GM19025 (cell line): ENCODE measurements around the gene KRTAP5-10.
"Not testable (repeated sequence)": the region's sequence is repeated elsewhere in the genome, so short reads cannot be mapped to it uniquely, and the experiment has no call there.

ENCODE experiments used
- ATAC-seq: cut with Tn5 transposase; IDR thresholded peaks from one replicate; pipeline ENCODE4 v1.9.1; 2021; ENCODE audit warnings: mild to moderate bottlenecking, low read depth, moderate library complexity; ENCODE audit not compliant: unreplicated experiment

The KRTAP5-10 gene, protein sequence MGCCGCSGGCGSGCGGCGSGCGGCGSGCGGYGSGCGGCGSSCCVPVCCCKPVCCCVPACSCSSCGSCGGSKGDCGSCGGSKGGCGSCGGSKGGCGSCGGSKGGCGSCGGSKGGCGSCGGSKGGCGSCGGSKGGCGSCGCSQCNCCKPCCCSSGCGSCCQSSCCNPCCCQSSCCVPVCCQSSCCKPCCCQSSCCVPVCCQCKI

DNA sequence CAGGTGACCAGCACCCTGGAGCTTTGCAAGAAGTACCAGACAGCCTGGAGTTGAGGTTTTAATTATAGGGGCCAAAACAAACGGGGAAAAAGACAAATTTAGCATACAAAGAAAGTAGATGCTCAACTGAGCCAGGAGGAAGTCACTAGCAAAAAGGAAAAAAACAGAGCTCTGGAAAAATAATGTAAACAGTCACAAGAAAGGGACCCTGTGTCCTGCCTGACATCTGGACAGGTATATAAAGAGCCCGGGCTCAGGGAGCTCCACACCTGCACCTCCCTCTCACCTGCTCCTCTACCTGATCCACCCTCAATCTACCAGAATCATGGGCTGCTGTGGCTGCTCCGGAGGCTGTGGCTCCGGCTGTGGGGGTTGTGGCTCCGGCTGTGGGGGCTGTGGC is at the start of gene KRTAP5-10:
KRTAP5-10 (plus strand) TSS at position 301 of the 400 bp plus-strand sequence; CDS start at position 326, 25 bp downstream.
- ATAC-seq, result no peak

DNA sequence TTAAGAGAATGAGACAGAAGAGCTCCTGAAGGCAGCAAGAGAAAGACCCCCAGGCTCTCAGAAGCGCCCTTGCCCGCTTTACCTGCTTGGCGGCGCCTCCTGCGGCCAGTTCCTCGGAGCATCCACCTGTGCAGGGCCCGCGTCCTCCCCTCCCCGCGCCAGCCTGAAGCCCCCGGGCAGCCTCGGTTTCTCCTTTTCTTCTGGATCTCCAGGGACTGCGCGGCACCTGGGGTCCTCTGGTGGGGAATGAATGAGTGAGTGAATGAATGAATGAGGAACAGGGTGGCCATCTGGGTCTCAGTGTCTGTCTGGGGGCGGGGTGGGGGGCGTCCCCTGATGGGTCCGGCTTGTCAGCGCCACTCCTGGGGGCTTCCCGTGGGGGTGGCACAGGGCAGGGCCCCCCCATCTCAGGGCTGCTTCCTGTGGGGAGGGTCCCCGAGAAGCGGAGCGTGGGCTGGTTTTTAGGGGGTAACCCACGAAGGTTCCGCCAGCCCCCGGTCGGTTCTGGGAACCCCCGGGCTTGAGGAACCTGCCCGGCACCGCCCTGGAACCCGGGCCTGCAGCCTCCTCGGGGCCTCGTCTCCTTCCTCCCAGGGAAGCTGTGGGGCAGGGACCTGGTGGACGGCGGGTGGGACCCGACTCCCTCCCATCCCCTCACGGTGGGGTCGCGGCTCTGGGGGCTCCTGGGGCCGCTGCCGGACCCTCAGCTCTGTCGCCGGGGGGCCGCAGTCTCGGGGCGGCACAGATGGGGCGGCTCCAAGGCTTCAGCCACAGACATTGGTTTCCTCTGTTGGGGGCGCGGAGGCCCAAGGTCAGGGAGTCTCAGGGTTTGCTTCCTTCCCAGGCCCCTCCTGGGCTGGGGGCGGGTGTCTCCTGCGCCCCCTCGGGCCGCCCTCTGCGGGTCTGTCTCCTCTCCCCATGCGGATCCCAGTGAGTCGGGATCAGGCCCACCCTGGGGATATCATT is 46.6 kb upstream of the KRTAP5-10 start:
- no peak for ATAC-seq

DNA sequence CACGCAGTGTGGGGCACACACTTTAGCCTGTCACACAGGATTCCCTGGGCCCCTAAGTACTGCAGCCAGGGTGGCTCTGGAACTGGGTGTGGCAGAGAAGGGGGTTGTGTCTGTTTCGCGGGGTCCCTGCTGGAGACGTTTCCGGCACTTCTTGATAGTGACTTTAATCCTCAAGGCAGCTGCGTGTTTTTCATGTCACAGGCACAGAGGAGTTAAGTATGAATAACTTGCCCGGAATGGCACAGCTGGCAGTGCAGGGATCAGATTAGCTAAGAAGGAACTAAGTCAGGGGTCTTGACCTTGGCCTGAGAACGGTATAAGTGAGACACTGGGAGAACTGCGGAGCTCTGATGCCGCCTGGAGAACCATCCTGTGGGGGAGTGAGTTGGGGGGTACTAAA is 45.8 kb upstream of the KRTAP5-10 start:
- no peak for ATAC-seq

DNA sequence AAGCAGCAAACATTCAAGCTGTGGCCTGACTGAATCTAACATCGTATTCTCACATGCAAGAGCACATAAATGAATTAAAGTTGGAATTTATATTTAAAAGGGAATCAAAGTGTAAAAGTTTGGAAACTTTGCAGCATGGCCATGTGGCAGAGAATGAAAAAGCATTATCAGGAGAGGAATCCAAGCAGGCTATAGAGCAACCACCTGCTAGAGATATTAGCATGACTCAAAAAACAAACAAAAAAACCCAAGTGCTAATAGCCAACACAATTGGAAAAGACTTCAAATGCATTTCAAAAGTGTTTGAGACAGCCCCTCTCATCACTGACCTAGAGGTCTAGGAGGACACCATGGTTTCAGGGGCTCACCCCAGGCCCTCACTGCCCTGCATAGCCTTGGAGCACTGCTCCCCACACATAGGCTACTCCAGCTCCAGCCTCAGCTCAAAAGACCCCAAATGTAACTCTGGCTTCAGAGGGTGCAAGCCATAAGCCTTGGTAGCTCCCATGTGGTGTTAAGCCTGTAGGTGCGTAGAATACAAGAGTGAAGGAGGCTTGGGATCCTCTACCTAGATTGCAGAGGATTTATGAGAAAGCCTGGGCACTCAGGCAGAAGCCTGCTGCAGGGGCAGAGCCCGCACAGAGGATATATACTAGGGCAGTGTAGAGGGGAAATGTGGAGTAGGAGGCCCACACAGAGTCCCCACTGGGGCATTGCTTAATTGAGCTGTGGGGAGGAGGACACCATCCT is 40.0 kb upstream of the KRTAP5-10 start:
- no peak for ATAC-seq

DNA sequence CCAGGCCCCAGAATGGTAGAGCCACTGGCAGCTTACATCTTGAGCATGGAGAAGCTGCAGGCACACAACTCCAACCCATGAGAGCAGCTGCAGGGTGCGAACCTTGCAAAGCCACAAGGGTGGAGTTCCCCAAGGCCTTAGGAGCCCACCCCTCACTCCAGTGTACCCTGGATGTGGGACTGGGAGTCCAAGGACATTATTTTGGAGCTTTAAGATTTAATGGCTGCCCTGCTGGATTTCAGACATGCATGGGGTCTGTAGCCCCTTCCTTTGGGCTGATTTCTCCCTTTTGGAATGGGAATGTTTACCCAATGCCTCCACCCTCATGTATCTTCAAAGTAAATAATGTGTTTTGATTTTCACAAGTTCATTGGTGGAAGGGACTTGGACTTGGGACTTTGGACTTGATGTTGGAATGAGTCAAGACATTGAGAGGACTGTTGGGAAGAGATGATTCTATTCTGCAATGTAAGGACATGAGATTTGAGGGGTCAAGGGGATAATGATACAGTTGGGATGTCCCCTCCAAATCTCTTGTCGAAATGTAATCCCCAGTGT is 39.3 kb upstream of the KRTAP5-10 start:
- ATAC-seq, result no peak

DNA sequence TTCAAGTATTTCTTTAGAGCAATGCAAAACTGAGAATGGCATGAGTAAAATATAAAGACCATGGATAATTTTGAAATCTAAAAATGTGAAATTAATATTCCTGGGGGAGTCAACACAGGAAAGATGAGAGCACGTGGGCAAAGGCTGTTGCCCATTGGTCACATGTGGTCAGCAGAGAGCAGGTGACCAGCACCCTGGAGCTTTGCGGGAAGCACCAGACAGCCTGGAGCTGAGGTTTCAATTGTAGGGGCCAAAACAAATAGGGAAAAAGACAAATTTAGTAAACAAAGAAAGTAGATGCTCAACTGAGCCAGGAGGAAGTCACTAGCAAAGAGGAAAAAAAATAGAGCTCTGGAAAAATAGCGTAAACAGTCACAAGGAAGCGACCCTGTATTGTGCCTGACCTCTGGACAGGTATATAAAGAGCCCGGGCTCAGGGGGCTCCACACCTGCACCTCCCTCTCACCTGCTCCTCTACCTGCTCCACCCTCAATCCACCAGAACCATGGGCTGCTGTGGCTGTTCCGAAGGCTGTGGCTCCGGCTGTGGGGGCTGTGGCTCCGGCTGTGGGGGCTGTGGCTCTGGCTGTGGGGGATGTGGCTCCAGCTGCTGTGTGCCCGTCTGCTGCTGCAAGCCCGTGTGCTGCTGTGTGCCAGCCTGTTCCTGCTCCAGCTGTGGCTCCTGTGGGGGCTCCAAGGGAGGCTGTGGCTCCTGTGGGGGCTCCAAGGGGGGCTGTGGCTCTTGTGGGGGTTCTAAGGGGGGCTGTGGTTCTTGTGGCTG is 38.4 kb upstream of the KRTAP5-10 start, which contains the start of gene KRTAP5-7:
KRTAP5-7 (plus strand) TSS at position 472 of the 780 bp plus-strand sequence; CDS start at position 506, 34 bp downstream.
- ATAC-seq, result not testable (repeated sequence)

DNA sequence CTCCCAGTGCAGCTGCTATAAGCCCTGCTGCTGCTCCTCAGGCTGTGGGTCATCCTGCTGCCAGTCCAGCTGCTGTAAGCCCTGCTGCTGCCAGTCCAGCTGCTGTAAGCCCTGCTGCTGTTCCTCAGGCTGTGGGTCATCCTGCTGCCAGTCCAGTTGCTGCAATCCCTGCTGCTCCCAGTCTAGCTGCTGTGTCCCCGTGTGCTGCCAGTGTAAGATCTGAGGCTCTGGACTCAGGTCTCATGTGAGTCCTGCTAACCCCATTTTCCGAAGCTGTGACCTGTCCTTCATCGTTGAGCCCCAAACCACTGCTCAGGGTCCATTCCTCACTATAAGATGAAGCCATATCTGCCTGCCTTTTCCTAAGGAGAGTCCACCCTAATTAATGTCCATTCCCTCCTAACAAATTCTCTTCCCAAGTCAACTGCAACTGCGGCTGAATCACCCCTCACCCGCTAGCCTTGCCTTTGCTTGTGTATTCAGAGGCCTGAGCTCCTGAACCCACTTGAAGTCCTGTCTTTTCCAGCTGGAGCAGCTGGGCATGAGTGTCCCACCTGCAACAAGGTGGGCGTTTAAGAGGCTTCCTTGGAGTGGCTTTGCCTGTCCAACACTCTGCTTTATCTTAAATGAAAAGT is 37.7 kb upstream of the KRTAP5-10 start:
- ATAC-seq, result no peak

DNA sequence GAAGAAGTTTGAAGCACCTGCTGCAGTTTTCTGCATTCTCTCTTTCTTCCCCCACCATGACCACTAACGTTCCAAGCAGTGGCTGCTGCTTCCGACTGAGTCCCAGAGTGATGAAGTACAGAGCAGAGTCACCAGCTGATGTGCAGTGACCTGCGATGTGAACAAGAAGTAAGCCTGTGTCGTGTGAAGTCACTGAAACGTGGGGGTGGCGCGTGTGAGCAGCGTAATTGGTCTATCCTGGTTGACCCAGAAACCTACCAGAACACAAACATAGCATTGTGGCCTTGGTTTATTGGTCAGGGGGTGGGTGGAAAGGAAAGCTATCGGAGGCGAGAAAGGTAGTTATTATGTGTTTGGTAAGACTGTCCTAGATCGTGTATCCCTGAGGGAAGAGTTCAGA is 34.8 kb upstream of the KRTAP5-10 start:
- no peak for ATAC-seq

DNA sequence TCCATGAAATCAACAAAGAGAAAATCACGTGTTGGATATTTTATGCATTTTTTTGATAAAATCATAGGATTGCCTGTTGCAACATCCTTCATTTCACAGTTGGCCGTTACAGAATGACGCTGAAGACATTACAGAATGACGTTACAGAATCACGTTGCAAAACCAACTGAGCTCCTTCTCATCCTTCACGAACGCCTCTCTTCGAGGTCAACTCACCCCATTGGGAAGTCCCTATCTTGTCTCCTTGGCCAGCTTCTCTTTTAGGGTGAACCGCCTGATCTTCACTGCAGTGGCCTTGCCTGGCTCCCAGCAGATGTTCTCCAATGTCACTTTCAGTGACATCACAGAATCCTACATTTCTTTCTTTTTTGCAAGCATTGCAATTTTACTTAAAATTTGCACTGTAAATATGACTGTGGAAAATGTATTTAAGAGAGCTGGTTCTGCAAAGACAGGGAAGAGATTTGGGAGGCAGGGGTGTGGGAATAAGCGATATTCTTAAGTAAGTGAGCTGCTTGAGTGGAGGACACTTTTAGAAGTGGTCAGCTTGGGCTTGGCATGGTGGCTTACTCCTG is 33.2 kb upstream of the KRTAP5-10 start:
- ATAC-seq, result no peak

DNA sequence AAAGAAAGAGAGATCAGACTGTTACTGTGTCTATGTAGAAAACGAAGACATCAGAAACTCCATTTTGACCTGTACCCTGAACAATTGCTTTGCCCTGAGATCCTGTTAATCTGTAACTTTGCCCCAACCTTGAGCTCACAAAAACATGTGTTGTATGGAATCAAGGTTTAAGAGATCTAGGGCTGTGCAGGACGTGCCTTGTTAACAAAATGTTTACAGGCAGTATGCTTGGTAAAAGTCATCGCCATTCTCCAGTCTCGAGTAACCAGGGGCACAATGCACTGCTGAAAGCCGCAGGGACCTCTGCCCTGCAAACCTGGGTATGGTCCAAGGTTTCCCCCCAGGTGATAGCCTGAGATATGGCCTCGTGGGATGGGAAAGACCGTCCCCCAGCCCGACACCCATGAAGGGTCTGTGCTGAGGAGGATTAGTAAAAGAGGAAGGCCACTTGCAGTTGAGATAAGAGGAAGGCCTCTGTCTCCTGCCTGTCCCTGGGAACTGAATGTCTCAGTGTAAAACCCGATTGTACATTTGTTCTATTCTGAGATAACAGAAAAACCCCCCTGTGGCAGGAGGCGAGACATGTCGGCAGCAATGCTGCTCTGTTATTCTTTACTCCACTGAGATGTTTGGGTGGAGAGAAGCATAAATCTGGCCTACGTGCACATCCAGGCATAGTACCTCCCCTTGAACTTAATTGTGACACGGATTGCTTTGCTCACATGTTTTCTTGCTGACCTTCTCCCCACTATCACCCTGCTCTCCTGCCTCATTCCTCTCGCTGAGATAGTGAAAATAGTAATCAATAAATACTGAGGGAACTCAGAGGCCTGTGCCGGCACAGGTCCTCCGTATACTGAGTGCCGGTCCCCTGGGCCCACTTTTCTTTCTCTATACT is 30.4 kb upstream of the KRTAP5-10 start:
- ATAC-seq, result not testable (repeated sequence)

DNA sequence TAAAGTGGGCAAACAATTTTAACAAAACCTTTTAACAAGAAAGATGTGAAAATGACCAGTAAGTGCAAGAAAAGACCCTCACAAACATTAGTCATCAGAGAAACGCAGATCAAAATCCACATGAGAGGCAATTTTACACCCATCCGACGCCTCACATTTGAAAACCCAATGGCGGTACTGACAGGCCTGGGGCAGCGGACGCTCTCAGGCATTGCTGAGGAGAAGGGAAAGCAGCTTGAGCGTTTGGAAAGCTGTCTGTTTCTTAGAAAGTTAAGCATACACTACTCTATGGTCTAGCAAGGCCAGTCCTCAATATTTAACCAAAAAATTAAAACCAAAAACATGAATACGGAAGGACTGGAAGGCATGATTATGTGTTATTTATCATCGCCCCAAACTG is 29.5 kb upstream of the KRTAP5-10 start:
- ATAC-seq, result no peak

DNA sequence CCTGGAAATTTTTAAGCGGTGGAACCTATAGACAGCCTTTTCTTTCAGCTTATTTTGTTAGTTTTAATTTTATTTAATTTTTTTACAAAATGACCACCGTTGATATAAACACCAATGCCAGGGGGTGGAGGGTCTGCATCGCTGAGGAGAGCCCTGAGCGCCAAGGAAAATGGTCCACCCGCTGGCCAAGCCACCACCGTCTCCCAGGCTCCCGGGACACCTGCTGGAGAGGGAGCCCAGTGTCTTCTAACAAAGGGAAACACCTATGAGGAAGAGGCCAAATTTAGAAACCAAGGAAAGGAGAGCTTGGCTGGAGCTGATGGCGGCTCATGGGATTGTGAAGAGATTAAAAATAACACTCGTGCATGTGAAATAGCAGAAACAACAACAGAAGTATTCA is 27.8 kb upstream of the KRTAP5-10 start:
- ATAC-seq, result no peak

DNA sequence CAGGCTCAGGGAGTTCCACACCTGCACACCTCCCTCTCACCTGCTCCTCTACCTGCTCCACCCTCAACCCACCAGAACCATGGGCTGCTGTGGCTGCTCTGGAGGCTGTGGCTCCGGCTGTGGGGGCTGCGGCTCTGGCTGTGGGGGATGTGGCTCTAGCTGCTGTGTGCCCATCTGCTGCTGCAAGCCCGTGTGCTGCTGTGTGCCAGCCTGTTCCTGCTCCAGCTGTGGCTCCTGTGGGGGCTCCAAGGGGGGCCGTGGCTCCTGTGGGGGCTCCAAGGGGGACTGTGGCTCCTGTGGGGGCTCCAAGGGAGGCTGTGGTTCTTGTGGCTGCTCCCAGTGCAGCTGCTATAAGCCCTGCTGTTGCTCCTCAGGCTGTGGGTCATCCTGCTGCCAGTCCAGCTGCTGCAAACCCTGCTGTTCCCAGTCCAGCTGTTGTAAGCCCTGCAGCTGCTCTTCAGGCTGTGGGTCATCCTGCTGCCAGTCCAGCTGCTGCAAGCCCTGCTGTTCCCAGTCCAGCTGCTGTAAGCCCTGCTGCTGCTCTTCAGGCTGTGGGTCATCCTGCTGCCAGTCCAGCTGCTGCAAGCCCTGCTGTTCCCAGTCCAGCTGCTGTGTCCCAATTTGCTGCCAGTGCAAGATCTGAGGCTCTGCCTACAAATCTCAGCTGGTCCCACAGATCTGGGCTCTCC is 27.2 kb upstream of the KRTAP5-10 start, which contains the start of gene KRTAP5-8:
KRTAP5-8 (plus strand) TSS at position 49 of the 689 bp plus-strand sequence; CDS start at position 80, 31 bp downstream.
- not testable (repeated sequence) for ATAC-seq

DNA sequence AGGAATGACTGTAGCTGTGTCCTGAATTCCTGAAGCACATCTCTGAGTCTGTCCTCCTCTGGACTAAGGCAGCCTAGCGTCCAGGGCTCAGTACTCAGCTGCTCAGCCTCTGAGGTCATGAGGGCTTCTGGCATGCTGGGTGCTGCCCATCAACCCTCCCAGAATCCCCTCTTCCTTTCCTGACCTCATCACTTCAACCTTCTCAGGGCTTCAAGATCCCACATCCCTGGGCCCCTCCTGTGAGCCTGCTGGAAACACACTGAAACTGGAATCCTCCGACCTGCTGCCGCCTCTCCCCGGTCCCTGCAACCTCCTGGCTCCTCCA is 26.7 kb upstream of the KRTAP5-10 start:
- ATAC-seq, result no peak

DNA sequence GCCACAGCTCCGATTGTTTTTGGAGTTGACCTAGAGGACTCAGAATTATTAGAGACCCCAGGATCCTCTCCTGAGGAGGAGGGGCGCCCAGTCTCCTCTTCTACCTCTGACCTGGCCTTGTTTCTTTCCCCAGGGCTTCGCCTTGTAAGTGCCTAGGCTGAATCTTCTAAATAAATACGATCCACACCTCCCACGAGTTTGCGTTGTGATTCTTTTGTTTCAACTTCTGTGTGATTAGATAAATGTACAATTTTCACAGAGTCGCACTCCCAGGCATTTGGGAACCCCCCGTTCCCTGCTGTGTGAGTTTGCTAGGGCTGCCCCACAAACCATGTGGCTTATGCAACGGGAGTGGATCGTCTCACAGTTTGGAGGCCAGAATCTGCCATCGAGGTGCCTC is 26.3 kb upstream of the KRTAP5-10 start:
- no peak for ATAC-seq

DNA sequence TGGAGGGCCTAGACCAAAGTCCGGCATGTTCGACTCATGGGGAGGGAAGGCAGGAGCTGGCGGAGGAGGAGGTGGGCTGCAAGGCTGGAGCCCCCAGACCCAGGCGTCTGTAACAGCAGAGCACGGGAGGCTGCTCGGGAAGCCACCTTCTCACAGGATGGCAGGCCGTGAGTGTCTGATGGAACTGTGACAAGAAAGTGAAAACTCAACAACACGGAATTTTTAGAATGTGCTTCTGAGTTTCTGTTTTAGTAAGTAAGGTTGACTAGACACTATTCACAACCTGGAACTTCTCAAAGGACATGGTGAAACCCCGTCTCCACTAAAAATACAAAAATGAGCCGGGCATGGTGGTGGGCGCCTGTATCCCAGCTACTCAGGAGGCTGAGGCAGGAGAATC is 25.4 kb upstream of the KRTAP5-10 start:
- ATAC-seq, result not testable (repeated sequence)

DNA sequence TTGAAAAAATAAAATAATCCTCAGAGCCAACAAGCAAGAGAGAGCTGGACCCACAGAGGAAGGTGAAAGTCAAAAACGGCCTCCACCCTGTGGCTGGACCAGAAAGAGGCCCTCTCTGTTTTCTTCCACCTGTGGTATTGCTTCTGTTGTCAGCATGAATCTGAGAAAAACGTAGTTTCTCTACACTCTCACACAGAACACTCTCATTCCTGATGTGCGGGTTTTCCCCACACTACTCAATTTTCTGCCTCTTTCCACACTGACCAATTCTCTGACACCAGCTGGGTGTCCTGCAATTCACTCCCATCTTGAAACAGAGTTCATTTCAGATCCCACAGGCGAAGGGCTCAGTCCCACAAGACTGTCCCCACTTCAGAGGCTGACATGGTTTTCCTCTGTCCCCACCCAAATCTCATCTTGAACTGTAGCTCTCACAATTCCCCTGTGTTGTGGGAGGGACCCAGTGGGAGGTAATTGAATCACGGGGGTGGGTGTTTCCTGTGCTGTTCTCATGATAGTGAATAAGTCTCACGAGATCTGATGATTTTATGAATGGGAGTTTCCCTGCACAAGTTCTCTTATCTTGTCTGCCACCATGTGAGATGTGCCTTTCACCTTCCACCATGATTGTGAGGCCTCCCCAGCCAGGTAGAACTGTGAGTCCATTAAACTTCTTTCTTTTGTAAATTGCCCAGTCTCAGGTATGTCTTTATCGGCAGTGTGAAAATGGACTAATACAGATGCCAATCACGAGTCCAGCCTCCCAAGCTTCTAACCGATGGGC is 24.6 kb upstream of the KRTAP5-10 start:
- ATAC-seq, result not testable (repeated sequence)
